Stimulated activated CD4-positive, alpha-beta T cell treated with anti-CD3 and anti-CD28 coated beads, Interleukin-4, amount 100 ng/mL, for 24 hours (primary cell): ENCODE results near the gene LOXHD1.

Experiments used
- DNase-seq: peaks from one replicate; pipeline ENCODE4 v3.0.0-alpha.2; 2020

The LOXHD1 gene

DNA sequence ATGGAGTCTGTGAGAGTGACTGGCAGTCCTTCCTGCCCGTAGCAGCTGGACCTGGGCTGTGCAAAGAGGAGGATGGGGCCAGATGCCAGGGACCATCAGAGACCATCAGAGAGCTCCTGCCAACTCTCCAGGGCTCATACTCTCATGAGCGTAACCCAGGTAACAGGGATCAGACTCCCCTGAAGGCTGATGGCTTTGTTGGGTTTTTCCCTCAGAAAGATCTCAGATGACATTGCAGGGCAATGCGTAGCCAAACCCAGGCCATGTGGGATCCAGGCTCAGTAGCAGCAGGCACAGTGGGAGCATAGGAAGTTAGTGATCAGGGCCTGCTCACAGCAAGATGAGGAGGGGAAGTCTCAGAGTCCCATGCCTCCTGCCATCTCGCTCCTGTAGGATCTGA, 218.0 kb downstream of the LOXHD1 start:
- no peak for DNase-seq

DNA sequence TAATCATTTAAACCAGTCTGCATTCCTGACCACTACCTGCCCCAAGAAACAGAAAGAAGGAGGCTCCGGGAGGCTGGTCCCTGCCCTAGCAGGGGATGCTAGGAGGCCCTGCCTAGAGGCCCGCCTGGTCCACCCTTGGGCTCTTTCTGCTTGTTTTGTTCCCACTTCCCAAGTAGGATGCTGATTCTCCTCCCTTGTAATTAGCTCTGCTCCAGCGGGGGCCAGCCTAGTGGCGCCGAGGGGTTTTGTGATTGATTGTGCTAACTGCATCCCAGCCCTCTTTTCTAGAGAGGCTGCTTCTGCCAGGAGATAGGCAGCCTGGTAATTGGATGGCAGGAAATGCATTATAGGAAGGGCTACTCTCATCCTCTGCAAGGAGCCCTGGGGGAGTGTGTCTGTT, 220.0 kb downstream of the LOXHD1 start:
- DNase-seq = no peak

DNA sequence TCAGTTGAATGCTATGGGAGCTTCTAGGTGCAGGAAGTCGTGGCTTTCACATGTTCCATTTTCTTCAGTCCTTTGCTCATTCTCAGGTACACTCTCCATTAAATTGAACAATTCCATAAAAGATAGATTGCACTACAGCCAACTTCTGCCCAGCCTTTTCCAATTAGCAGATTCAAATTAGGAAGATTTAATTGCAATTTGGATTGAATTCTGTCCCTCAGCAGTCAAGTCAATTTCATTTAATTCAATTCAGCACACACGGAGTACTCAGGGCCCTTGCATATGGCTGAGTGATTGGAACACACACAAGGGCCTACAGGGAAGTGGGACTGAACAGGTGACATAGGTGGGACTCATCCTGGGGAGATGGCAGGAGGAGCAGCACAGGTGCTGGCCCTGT, 220.4 kb downstream of the LOXHD1 start:
- no peak for DNase-seq

DNA sequence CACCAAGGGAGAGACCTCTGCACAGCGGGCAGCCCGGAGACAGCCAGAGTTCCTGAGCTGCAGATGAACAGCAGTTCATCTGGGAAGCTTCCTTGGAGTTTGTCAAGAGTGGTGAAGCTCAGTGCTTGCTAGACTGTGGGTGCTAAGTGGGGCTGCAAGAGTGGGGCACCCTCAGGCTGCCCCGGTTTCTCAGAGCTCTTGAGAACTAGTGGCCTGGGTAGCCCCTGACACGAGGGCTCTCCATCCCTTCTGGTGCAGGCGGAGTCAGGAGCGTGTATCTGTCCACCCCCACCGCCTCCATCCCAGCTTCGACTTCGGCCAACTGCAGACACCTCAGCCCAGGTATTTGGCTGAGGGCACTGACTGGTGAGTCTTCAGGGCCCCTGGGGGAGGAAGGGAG, 222.0 kb downstream of the LOXHD1 start:
- no peak for DNase-seq

DNA sequence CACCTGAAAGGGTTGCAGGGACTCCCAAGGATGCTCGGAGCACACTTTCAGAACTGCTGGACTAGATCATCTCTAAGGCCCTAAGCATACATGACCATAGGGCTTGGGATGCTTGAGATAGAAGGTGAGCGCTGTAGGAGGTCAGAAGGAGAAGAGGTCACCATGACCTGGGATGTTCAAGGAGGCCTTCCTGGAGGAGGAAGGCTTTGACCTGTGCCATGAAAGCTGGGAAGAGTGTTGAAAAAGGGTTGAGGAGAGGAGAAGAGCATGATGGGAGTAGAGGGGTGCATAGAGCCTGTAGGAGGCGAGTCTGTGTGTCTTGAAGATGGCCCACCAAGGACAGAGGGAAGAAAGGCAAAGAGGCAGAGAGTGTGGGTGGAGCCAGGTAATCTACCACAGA, 222.4 kb downstream of the LOXHD1 start:
- no peak for DNase-seq

DNA sequence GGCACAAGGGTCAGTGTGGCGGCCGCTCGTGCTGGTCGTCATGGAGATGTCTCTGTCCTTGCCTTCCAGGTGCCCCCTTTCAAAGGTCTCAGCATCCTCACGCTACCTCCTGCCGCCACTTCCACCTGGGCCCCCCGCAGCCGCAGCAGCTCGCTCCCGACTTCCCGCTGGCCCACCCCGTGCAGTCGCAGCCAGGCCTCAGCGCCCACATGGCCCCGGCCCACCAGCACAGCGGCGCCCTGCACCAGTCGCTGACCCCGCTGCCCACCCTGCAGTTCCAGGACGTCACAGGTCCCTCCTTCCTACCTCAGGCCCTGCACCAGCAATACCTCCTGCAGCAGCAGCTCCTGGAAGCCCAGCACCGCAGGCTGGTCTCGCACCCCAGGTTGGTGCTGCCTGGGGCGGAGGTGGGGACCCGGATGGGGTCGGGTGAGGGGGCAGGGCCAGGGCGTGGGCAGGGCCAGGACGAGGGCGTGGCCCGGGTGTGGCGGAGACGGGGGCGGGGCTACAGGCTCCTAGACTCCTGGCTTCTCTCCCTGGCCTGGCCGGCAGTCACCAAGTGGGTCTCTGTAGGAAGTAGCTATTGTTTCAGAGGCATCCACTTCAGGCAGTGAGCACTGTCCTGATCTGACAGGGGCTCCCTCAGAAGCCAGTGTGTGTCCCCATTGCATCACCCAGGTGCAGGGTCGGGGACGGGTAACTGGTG, 223.7 kb downstream of the LOXHD1 start:
- no peak for DNase-seq

DNA sequence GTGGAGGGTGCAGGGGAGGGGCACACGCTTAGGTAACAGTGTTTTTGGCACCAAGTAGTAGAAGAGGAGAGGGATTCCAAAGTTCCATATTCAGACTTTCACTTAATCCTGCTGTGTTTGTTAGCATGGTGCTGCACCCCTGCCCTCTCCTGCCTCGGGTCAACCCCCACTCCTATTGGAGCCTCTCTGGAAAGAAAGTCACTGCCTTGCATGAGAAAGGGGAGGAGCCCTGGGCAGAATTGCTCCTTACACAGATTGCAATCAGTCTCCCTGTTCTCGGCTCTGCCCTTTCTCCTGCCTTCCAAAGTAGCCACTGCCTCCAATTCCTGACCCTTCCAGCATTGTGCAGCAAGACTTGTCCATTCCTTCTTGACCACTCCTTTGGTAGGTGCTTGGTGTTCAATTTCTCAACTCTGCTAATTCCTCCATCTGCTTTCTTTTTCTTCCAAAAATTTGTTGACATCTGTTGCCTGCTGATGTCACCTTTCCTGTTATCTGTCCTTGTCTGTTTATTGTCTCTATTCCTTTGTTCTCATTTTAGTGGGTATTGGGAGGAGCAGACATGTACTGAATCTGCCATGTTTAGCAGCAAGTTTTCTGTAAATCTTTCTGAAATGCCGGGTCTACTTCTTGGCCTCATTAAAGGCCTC, 225.4 kb downstream of the LOXHD1 start:
- no peak for DNase-seq

DNA sequence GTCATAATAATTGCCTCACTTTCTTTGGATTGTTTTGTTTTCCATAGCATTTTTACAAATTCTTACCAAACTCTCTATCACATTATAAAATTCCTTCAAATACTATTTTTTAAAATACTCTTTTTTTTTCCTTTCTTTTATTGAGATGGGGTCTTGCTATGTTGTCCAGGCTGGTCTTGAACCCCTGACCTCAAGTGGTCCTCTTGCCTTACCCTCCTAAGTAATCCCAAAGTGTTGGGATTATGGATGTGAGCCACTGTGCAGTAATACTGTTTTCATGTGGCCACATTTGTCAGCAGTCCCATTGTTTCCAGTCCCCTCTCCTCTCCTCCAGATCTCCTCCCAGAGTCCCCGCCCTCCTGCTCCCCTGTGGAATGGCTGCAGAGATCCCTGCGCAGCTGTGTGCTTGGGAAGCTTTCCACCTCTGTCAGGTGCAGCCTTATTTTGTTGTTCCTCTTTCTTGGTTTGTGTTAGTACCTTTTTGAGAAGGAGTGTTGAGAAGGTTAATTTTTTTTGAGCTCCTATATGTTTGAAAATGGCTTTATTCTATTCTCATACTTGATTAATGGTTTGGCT, 227.3 kb downstream of the LOXHD1 start:
- DNase-seq = no peak

DNA sequence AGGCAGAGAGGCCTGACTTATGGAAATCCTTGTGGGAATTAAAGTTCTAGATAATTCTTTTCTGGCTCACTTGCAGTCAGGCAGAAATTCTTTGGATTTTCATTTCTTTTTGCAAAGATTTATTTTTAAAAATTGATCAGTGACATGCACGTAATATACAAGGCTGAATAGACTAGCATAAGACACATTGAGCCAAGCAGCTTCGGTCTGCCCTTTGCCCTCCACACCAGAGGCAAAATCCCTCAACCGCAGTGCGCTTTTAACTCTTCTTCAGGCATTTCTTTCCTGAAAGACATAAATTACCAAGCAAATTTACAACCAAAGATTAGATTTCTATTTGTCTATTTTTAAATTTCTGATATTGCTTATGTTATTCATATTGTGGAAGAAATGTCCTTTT, 227.9 kb downstream of the LOXHD1 start:
- DNase-seq = no peak

DNA sequence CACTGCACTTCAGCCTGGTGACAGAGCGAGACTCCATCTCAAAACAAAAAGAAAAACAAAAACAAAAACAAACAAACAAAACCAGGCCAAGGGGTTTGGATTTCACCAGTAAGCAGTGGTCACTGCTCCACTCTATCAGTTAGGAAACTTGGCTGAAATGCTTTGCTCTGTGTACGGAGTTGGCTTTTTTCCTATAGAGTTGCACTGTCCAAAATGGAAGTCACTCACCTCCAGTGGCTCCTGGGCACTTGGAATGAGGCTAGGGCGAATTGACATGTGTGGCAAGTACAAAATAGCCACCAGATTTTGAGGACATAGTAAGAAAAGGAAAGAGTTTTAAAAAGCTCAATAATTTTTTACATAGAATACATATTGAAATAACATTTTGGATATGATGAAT, 228.7 kb downstream of the LOXHD1 start:
- no peak for DNase-seq

DNA sequence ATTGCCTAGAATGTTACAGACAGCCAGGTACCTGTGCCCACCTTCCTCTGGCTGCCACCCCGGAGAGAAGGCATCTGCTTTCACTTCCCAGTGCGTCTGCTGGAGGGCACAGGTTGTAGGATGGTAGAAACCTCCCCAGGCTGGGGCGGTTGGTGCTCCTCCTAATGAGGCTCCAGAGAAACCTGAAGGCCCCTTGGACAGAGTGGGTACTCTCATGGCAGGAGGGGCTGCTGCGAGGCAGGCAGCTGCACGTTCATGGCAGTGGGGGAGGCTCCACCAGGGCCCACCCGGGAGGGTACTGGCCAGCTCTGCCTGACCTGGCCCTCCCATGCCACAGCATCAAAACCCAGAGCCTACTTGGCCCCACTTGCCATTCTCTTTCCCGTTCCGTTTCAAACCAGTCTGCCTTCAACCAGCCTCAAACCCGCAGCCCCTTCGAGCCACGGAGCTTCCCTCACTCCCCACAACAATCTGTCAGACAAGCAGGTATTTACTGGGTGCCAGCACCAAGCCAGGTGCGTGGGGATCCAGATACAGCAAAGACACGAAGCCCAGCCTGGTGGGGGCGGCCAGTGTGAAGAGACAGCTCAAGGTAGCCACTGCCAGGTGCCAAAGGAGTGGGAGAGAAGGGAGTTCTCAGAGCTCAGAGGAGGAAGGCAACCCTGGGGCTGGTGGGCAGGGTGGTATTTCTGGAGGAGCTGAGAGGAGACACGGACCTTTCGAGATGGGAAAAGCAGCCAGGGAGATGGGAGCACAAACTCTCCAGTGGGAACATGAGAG, 229.6 kb downstream of the LOXHD1 start:
- DNase-seq = no peak
